ENCODE data around the gene SLC16A10.
"Not testable (repeated sequence)": the region's sequence is repeated elsewhere in the genome, so short reads cannot be mapped to it uniquely, and the experiment has no call there.

SLC16A10 gene

GRCh38 chr6:111175109-111175508, 87.8 kb downstream of the SLC16A10 start:
- no peak overlapping the region for H3K4me3 ChIP-seq (ENCODE audit: low read length)
- H3K9ac ChIP-seq (ENCODE audit: low read depth, low read length): no peak overlapping the region
- no peak overlapping the region for H3K27ac ChIP-seq (ENCODE audit: low read depth, low read length)
- H3K4me1 ChIP-seq (ENCODE audit: insufficient read depth, low read length): peaks cover 16% of the 10 kb centered on the region
- no peaks in the 10 kb centered on the region for H3K36me3 ChIP-seq (ENCODE audit: insufficient read depth, low read length)
- H3K9me3 ChIP-seq (ENCODE audit: insufficient read depth, low read depth, low read length): no peaks in the 10 kb centered on the region
- WGBS: 93% methylated on average over 2 of the region's 2 CpGs
- H3K27me3 ChIP-seq (ENCODE audit: insufficient read depth, low read length): no peaks in the 10 kb centered on the region

GRCh38 chr6:111176038-111176759, 88.9 kb downstream of the SLC16A10 start:
- Histone ChIP-seq H3K36me3 (ENCODE audit: insufficient read depth, low read length) (no peaks in the 10 kb centered on the region), H3K27me3 (ENCODE audit: insufficient read depth, low read length) (no peaks in the 10 kb centered on the region), H3K4me1 (ENCODE audit: insufficient read depth, low read length) (peaks cover 16% of the 10 kb centered on the region), H3K9me3 (ENCODE audit: insufficient read depth, low read depth, low read length) (no peaks in the 10 kb centered on the region), H3K27ac (ENCODE audit: low read depth, low read length) (no peak overlapping the region), H3K4me3 (ENCODE audit: low read length) (no peak overlapping the region), H3K9ac (ENCODE audit: low read depth, low read length) (no peak overlapping the region)
- 97% methylated on average over 2 of the region's 2 CpGs for WGBS

- Histone ChIP-seq H3K4me3 (ENCODE audit: low read length) (no peak overlapping the region), H3K4me1 (ENCODE audit: insufficient read depth, low read length) (peaks cover 16% of the 10 kb centered on the region), H3K36me3 (ENCODE audit: insufficient read depth, low read length) (no peaks in the 10 kb centered on the region), H3K9ac (ENCODE audit: low read depth, low read length) (no peak overlapping the region), H3K27ac (ENCODE audit: low read depth, low read length) (no peak overlapping the region), H3K9me3 (ENCODE audit: insufficient read depth, low read depth, low read length) (no peaks in the 10 kb centered on the region), H3K27me3 (ENCODE audit: insufficient read depth, low read length) (no peaks in the 10 kb centered on the region)
- WGBS: 100% methylated on average over 1 of the region's 2 CpGs
Observed at GRCh38 chr6:111176760-111177099, 89.4 kb downstream of the SLC16A10 start.

GRCh38 chr6:111177131-111177530, 89.8 kb downstream of the SLC16A10 start:
- no peak overlapping the region for H3K9ac ChIP-seq (ENCODE audit: low read depth, low read length)
- H3K4me3 ChIP-seq (ENCODE audit: low read length): no peak overlapping the region
- H3K27me3 ChIP-seq (ENCODE audit: insufficient read depth, low read length): no peaks in the 10 kb centered on the region
- H3K36me3 ChIP-seq (ENCODE audit: insufficient read depth, low read length): no peaks in the 10 kb centered on the region
- H3K9me3 ChIP-seq (ENCODE audit: insufficient read depth, low read depth, low read length): no peaks in the 10 kb centered on the region
- H3K27ac ChIP-seq (ENCODE audit: low read depth, low read length): no peak overlapping the region
- 95% methylated on average over 6 of the region's 6 CpGs for WGBS
- peaks cover 16% of the 10 kb centered on the region for H3K4me1 ChIP-seq (ENCODE audit: insufficient read depth, low read length)

GRCh38 chr6:111183702-111184517, 96.6 kb downstream of the SLC16A10 start:
- no peak overlapping the region for H3K27ac ChIP-seq (ENCODE audit: low read depth, low read length)
- no peak overlapping the region for H3K4me3 ChIP-seq (ENCODE audit: low read length)
- no peaks in the 10 kb centered on the region for H3K27me3 ChIP-seq (ENCODE audit: insufficient read depth, low read length)
- no peak overlapping the region for H3K9ac ChIP-seq (ENCODE audit: low read depth, low read length)
- WGBS: 83% methylated on average over 5 of the region's 5 CpGs
- no peaks in the 10 kb centered on the region for H3K9me3 ChIP-seq (ENCODE audit: insufficient read depth, low read depth, low read length)
- H3K4me1 ChIP-seq (ENCODE audit: insufficient read depth, low read length): no peaks in the 10 kb centered on the region
- no peaks in the 10 kb centered on the region for H3K36me3 ChIP-seq (ENCODE audit: insufficient read depth, low read length)

- WGBS: 97% methylated on average over 6 of the region's 6 CpGs
- Histone ChIP-seq H3K9ac (ENCODE audit: low read depth, low read length) (no peak overlapping the region), H3K4me3 (ENCODE audit: low read length) (no peak overlapping the region), H3K36me3 (ENCODE audit: insufficient read depth, low read length) (no peaks in the 10 kb centered on the region), H3K9me3 (ENCODE audit: insufficient read depth, low read depth, low read length) (no peaks in the 10 kb centered on the region), H3K27ac (ENCODE audit: low read depth, low read length) (no peak overlapping the region), H3K27me3 (ENCODE audit: insufficient read depth, low read length) (no peaks in the 10 kb centered on the region), H3K4me1 (ENCODE audit: insufficient read depth, low read length) (no peaks in the 10 kb centered on the region)
Observed at GRCh38 chr6:111184827-111185532, 97.7 kb downstream of the SLC16A10 start.

GRCh38 chr6:111185954-111186353, 98.7 kb downstream of the SLC16A10 start:
- peaks cover 3% of the 10 kb centered on the region; the same call in 1 of the 2 replicates for H3K9me3 ChIP-seq (ENCODE audit: insufficient read depth, low read depth, low read length)
- WGBS: 96% methylated on average over 2 of the region's 2 CpGs
- no peak overlapping the region for H3K27ac ChIP-seq (ENCODE audit: low read depth, low read length)
- H3K36me3 ChIP-seq (ENCODE audit: insufficient read depth, low read length): no peaks in the 10 kb centered on the region
- H3K27me3 ChIP-seq (ENCODE audit: insufficient read depth, low read length): no peaks in the 10 kb centered on the region
- no peak overlapping the region for H3K4me3 ChIP-seq (ENCODE audit: low read length)
- no peak overlapping the region for H3K9ac ChIP-seq (ENCODE audit: low read depth, low read length)
- no peaks in the 10 kb centered on the region for H3K4me1 ChIP-seq (ENCODE audit: insufficient read depth, low read length)

GRCh38 chr6:111187874-111188273, 100.6 kb downstream of the SLC16A10 start:
- H3K27ac ChIP-seq (ENCODE audit: low read depth, low read length): no peak overlapping the region
- H3K4me1 ChIP-seq (ENCODE audit: insufficient read depth, low read length): no peaks in the 10 kb centered on the region
- H3K27me3 ChIP-seq (ENCODE audit: insufficient read depth, low read length): no peaks in the 10 kb centered on the region
- no peak overlapping the region for H3K4me3 ChIP-seq (ENCODE audit: low read length)
- H3K9me3 ChIP-seq (ENCODE audit: insufficient read depth, low read depth, low read length): peaks cover 3% of the 10 kb centered on the region; the same call in 1 of the 2 replicates
- WGBS: 93% methylated on average over 1 of the region's 1 CpG
- no peak overlapping the region for H3K9ac ChIP-seq (ENCODE audit: low read depth, low read length)
- no peaks in the 10 kb centered on the region for H3K36me3 ChIP-seq (ENCODE audit: insufficient read depth, low read length)

GRCh38 chr6:111189666-111190210, 102.4 kb downstream of the SLC16A10 start:
- not testable (repeated sequence) for H3K4me1 ChIP-seq (ENCODE audit: insufficient read depth, low read length); H3K9ac ChIP-seq (ENCODE audit: low read depth, low read length); H3K9me3 ChIP-seq (ENCODE audit: insufficient read depth, low read depth, low read length); H3K27ac ChIP-seq (ENCODE audit: low read depth, low read length); H3K4me3 ChIP-seq (ENCODE audit: low read length); H3K27me3 ChIP-seq (ENCODE audit: insufficient read depth, low read length); H3K36me3 ChIP-seq (ENCODE audit: insufficient read depth, low read length)
- WGBS: 82% methylated on average over 2 of the region's 2 CpGs

- no peaks in the 10 kb centered on the region for H3K27me3 ChIP-seq (ENCODE audit: insufficient read depth, low read length)
- no peaks in the 10 kb centered on the region for H3K36me3 ChIP-seq (ENCODE audit: insufficient read depth, low read length)
- H3K27ac ChIP-seq (ENCODE audit: low read depth, low read length): no peak overlapping the region
- WGBS: 95% methylated on average over 3 of the region's 3 CpGs
- no peaks in the 10 kb centered on the region for H3K4me1 ChIP-seq (ENCODE audit: insufficient read depth, low read length)
- H3K9ac ChIP-seq (ENCODE audit: low read depth, low read length): no peak overlapping the region
- H3K4me3 ChIP-seq (ENCODE audit: low read length): no peak overlapping the region
- peaks cover 3% of the 10 kb centered on the region; the same call in 1 of the 2 replicates for H3K9me3 ChIP-seq (ENCODE audit: insufficient read depth, low read depth, low read length)
Observed at GRCh38 chr6:111190637-111191036, 103.3 kb downstream of the SLC16A10 start.

- not testable (repeated sequence) for H3K4me3 ChIP-seq (ENCODE audit: low read length); H3K9ac ChIP-seq (ENCODE audit: low read depth, low read length); H3K9me3 ChIP-seq (ENCODE audit: insufficient read depth, low read depth, low read length); H3K4me1 ChIP-seq (ENCODE audit: insufficient read depth, low read length); H3K27me3 ChIP-seq (ENCODE audit: insufficient read depth, low read length); H3K36me3 ChIP-seq (ENCODE audit: insufficient read depth, low read length); H3K27ac ChIP-seq (ENCODE audit: low read depth, low read length)
Observed at GRCh38 chr6:111191136-111191535, 103.8 kb downstream of the SLC16A10 start.
